Stomach (tissue), 9 donors: ENCODE results near the gene TRIO. TPM values are rescaled to one million over a fixed set of nuclear protein-coding genes. Genes with fewer than 3 reads are reported as not detected.

Experiments used
- DNase-seq, 2 donors: peaks; one replicate each; pipeline versions ENCODE4 v3.0.0 to v3.0.0-alpha.2; 2013 to 2019
- H3K27ac ChIP-seq, 5 donors: fragments of 200-600 bp in 4 of 5; sonication (generic) in 4 of 5; one replicate each; pipeline ENCODE4 v1.5.1; 2013 to 2019; ENCODE audit warnings: mild to moderate bottlenecking in 1 of 5, moderate library complexity in 1 of 5
- H3K27me3 ChIP-seq, 3 donors: fragments of 200-600 bp; sonication (generic); one replicate each; pipeline ENCODE4 v1.5.1; 2017 to 2019; ENCODE audit warnings: mixed run types in 1 of 3
- H3K36me3 ChIP-seq, 4 donors: fragments of 200-600 bp; sonication (generic); 1 replicate in 3 of 4; 2 replicates in 1 of 4; pipeline ENCODE4 v1.5.1; 2016 to 2019
- H3K4me1 ChIP-seq, 4 donors: fragments of 200-600 bp; sonication (generic); one replicate each; pipeline ENCODE4 v1.5.1; 2016 to 2019
- H3K4me3 ChIP-seq, 4 donors: fragments of 200-600 bp; sonication (generic) in 3 of 4; one replicate each; pipeline ENCODE4 v1.5.1; 2016 to 2019; ENCODE audit warnings: mild to moderate bottlenecking in 1 of 4
- H3K9me3 ChIP-seq, 4 donors: fragments of 200-600 bp; sonication (generic); one replicate each; pipeline ENCODE4 v1.5.1; 2016 to 2019
- CTCF ChIP-seq, 7 experiments: fragments of 450-650 bp in 4 of 7; fragments of 200-600 bp in 3 of 7; sonication (generic) in 3 of 7; IDR thresholded peaks; one replicate each; pipeline ENCODE4 v1.5.1; 2016 to 2019; ENCODE audit warnings: antibody characterized with exemption in 7 of 7, control low read depth in 2 of 7, mild to moderate bottlenecking in 1 of 7
- EP300 ChIP-seq: sonication (generic); formaldehyde crosslinking; IDR thresholded peaks from one replicate; pipeline ENCODE4 v1.6.1; 2017; ENCODE audit warnings: antibody characterized with exemption
- POLR2A ChIP-seq, 4 donors: fragments of 450-650 bp; IDR thresholded peaks; one replicate each; pipeline ENCODE4 v1.6.1; 2016; ENCODE audit warnings: antibody characterized with exemption in 4 of 4, control low read depth in 2 of 4, mild to moderate bottlenecking in 1 of 4, moderate library complexity in 1 of 4
- POLR2AphosphoS5 ChIP-seq, 3 donors: sonication (generic); formaldehyde crosslinking; IDR thresholded peaks; one replicate each; pipeline ENCODE4 v1.6.1; 2016; ENCODE audit warnings: antibody characterized with exemption in 3 of 3
- WGBS, 5 donors: extraction: QIAGEN DNeasy Blood & Tissue Kit in 3 of 5; methylation state at CpG; one replicate each; pipeline versions ENCODE4 v1.1.5 to v1.1.7; 2013 to 2018; 5-methylcytosine and 5-hydroxymethylcytosine counted together
- intact Hi-C: fragments of 100-400 bp; cut with DNase I; formaldehyde crosslinking; loops from one replicate; pipeline ENCODE4 v1.15.1; 2023; ENCODE audit warnings: low total_unique reads
- polyA plus RNA-seq, 3 donors: library from polyadenylated mRNA; stranded (reverse); fragments of 200-250 nt; gene quantifications; one replicate each; pipeline ENCODE4 v1.2.3, GENCODE V29; 2013
- total RNA-seq, 5 donors: library from RNA; depleted of rRNA; stranded (reverse); fragments of >200 nt; gene quantifications; one replicate each; pipeline versions ENCODE4 v1.1.0 to v1.2.3, GENCODE V29; 2014 to 2016
- donor health status: healthy with polysubstance abuse.
- donor health status: Bipolar disorder and iron deficiency.
- donor health status: healthy.

The TRIO gene
- total and polyA plus RNA-seq, 8 donors: 9.9 to 558 (median 127) TPM

GRCh38 chr5:14509556-14509955 lies 366.4 kb downstream of the TRIO start:
- Histone ChIP-seq H3K9me3 (no peaks in the 10 kb centered on the region), H3K27me3 (no peaks in the 10 kb centered on the region), H3K27ac (no peak overlapping the region), H3K4me1 (no peaks in the 10 kb centered on the region), H3K4me3 (no peak overlapping the region), H3K36me3 (peaks cover 23 to 52% (median 47%) of the 10 kb centered on the region in 4 donors)
- no peak for DNase-seq
- intact Hi-C loops: no loop called here
- 69 to 88% (median 80%) methylated on average over 11 of the region's 11 CpGs for WGBS, 5 donors
- TF ChIP-seq CTCF (IDR thresholded peaks at IDR 0.05): no peak
- no peak for TF ChIP-seq POLR2AphosphoS5 (IDR thresholded peaks at IDR 0.05)
- TF ChIP-seq EP300: no peak
- no peak for TF ChIP-seq POLR2A (IDR thresholded peaks at IDR 0.05)

- WGBS, 5 donors: 85 to 88% (median 87%) methylated on average over 11 of the region's 11 CpGs
- Histone ChIP-seq H3K9me3 (no peaks in the 10 kb centered on the region), H3K36me3 (peaks cover 19 to 46% (median 40%) of the 10 kb centered on the region in 4 donors), H3K27ac (no peak overlapping the region), H3K4me3 (no peak overlapping the region), H3K4me1 (no peaks in the 10 kb centered on the region), H3K27me3 (no peaks in the 10 kb centered on the region)
- TF ChIP-seq POLR2A (IDR thresholded peaks at IDR 0.05): no peak
- no peak for TF ChIP-seq CTCF (IDR thresholded peaks at IDR 0.05)
- no peak for TF ChIP-seq EP300
- no peak for TF ChIP-seq POLR2AphosphoS5 (IDR thresholded peaks at IDR 0.05)
- DNase-seq: no peak
- intact Hi-C loops: no loop called here
Observed at GRCh38 chr5:14510156-14510734, 367.1 kb downstream of the TRIO start.

- Histone ChIP-seq H3K36me3 (peaks cover 19 to 39% (median 33%) of the 10 kb centered on the region in 4 donors), H3K27me3 (no peaks in the 10 kb centered on the region), H3K27ac (no peak overlapping the region), H3K4me1 (no peaks in the 10 kb centered on the region), H3K4me3 (no peak overlapping the region), H3K9me3 (peaks cover 0 to 5% (median 0%) of the 10 kb centered on the region in 4 donors)
- 85 to 93% (median 89%) methylated on average over 6 of the region's 6 CpGs for WGBS, 5 donors
- TF ChIP-seq POLR2AphosphoS5 (IDR thresholded peaks at IDR 0.05): no peak
- intact Hi-C loops: no loop called here
- DNase-seq: no peak
Observed at GRCh38 chr5:14510880-14511279, 367.7 kb downstream of the TRIO start.

- intact Hi-C loops: no loop called here
- 64 to 70% (median 67%) methylated on average over 7 of the region's 7 CpGs for WGBS, 5 donors
Observed at GRCh38 chr5:14512574-14512973, 369.4 kb downstream of the TRIO start.

More at GRCh38 chr5:14512574-14512973, 369.4 kb downstream of the TRIO start:
- DNase-seq: no peak
- H3K36me3 ChIP-seq: peaks cover 6 to 22% (median 16%) of the 10 kb centered on the region in 4 donors
- H3K27me3 ChIP-seq: no peaks in the 10 kb centered on the region
- H3K27ac ChIP-seq: no peak overlapping the region
- H3K4me1 ChIP-seq: no peaks in the 10 kb centered on the region
- H3K9me3 ChIP-seq: peaks cover 0 to 7% (median 0%) of the 10 kb centered on the region in 4 donors
- no peak overlapping the region for H3K4me3 ChIP-seq
- TF ChIP-seq POLR2A (IDR thresholded peaks at IDR 0.05) (no peak), EP300 (no peak), POLR2AphosphoS5 (IDR thresholded peaks at IDR 0.05) (no peak), CTCF (IDR thresholded peaks at IDR 0.05) (no peak)
